Activated CD8-positive, alpha-beta memory T cell treated with anti-CD3 and anti-CD28 coated beads for 1 hour (primary cell): Measurements from ENCODE around the gene SRBD1.

Experiments used
- DNase-seq, 2 donors: peaks; one replicate each; pipeline ENCODE4 v3.0.0-alpha.2; 2020; ENCODE audit warnings: low read depth in 1 of 2; ENCODE audit errors: extremely low read depth in 1 of 2

SRBD1 gene

GRCh38 chr2:45484965-45485364 is 126.1 kb downstream of the SRBD1 start:
- no peak for DNase-seq

- no peak for DNase-seq
Measured at GRCh38 chr2:45483997-45484396, 127.1 kb downstream of the SRBD1 start.

DNA sequence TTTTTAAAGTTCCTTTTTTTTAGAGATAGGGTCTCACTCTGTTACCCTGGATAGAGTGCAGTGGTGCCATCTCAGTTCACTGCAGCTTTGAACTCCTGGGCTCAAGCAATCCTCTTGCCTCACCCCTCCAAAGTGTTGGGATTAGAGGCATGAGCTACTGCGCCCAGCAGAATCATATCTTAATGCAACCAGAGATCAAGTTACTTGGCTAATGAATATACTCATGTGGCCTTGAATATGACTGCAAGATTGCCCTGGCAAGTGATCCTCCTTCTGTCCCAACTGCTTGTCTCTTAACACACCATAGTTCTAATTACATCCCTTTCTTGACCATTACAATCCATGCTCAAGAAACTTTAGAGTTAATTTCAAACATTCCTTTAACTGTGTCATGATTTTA is 133.5 kb downstream of the SRBD1 start:
- no peak for DNase-seq

- no peak for DNase-seq
Measured at GRCh38 chr2:45470531-45470930, 140.5 kb downstream of the SRBD1 start.

DNA sequence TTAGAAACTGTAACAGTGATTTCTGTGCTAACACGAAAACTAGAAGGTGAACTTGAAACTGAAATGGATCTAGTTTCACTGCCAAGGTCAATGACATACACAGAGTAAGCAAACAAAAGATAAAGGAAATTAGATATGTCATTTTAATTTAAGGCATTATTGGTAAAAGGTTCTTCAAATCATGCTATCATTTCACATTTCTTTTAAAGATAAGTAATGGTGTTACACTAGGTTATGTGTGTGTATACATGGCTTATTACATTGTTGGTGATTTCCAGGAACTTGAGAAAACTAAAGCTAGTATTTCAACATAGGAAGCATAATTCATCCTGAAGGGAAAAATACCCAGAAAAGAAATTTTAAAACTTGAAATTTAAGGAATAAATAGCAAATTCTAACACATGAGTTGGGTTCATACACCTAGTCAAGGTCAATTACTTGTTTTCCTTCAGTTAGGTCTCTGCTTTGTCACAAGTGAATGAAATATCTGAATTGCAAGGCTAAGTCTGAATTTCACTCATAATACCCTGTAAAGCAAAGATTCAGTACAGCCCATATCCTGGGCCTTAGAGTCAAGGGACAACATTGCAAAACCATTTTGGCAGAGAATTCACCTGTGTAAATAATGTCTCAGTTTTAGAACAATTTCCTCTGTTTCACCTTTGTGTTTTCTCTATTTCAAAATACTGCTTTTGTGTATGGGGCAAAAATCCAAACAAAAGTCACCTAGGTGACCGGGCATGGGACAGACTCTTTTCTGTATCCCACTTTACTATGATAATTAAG is 141.6 kb downstream of the SRBD1 start:
- DNase-seq: no peak

DNA sequence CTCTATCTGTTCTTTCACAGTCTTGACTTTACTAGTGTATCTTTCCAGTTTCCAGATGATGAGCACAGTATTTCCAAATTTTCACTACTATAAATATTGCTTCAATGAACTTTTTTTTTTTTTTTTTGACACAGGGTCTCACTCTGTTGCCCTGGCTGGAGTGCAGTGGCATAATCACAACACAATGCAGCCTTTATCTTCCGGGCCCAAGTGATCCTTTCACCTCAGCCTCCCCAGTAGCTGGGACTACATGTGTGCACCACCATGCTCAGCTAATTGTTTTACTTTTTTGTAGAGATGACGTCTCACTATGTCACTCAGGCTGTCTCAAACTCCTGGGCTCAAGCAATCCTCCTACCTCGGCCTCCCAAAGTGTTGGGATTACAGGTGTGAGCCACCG is 142.8 kb downstream of the SRBD1 start:
- no peak for DNase-seq

DNA sequence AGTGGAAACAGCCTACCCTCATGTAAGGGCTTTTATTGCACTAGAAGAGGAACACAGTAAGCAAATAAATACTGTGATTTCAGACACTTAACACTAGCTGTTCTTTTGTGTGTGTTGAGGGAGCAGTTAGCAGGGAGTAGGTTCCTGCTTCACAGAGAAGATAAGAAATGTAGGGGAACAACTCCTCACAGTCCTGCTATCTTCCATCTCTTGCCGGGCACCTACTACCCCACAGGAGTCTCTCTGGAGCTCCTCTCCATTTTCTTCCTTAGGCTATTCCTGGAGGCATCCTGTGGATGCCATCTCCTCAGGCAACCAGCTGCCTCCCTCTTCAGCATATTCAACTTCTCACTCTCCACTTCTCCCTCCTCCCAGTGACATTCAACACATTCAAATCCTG is 145.0 kb downstream of the SRBD1 start:
- no peak for DNase-seq

- DNase-seq: no peak
Measured at GRCh38 chr2:45460825-45461224, 150.2 kb downstream of the SRBD1 start.

DNA sequence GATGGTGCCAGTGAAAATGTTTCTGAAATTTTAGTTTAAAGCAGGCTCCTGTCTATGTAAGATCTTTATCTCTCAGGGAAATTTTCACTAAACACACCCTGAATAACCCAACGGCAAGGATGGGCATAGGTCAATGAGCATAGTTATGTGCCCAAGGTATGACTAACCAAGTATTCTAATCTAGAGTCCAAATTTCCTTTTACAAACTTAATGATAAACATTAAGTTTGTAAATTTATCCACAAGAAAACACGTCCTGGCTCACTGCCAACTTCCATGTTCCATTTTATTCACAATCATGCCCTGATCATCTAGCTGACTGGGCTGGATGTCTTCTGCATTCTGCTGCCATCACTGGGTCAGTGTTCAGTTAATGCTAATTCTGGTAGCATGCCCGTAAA is 151.2 kb downstream of the SRBD1 start:
- no peak for DNase-seq

DNA sequence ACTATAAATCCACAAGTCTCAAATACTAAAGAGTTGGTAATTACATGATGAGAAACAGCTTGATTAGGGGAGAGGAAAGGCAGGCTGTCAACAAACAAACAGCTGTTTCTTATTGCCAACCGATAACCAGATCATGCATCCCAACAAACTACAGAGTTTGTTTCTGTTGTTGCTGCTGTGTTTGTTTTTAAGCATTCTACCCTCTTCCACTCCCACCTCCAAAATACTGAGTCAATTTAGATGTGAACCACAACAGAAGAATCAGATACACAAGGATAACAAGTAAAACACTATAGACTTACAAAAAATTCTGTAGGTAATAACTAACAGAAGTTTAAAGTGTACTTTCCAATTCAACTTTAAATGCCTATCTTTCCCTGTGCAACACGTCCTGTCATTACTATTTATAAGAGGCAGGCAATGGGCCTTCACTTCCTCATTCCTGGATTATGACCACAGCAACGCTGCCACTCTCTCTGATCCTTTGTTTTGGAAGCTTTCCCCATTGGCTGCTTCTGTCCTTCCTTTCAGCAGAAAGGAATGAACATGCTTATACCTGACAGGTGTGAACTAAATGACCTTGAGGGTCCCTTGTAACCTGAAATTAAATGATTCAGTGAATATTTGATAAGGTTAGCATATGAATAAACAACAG is 152.0 kb downstream of the SRBD1 start:
- DNase-seq: no peak

- no peak for DNase-seq
Measured at GRCh38 chr2:45457211-45457945, 153.7 kb downstream of the SRBD1 start.

DNA sequence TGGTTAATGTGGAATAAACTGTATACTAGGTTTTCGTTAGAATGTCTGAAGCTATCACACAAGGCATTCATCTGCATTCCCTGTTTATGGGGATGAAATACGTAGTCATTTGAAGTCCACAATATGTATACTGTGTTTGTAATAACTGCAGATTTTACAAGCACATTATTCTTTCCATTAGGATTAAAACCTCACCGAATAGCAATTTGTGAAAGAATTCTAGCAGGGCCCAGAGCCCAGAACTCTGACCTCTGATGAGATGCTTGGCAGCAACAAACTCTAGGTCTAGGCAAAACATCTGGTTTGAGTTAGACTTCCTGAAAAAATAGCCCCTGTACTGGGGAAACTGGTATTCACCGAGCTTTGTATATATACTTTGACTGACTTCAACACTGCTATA is 158.2 kb downstream of the SRBD1 start:
- no peak for DNase-seq

DNA sequence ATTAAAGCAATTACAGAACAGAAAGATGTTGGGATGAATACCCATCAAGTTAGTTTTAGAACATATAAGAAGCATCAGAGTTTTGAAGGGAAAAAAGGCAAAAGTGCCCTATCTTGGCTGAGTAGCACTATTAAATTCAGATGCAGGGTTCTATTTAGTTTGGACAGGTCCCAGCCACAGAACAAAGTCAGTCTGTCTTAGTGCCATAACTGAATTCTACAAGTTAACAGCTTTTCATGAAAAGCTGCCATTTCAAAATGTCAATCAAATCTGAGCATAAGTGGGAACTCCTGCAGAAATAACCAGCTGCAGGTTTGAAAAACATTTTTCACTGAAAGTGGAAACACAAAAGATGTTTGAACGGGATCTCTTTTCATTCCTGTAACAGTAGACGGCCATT is 160.4 kb downstream of the SRBD1 start:
- no peak for DNase-seq

GRCh38 chr2:45448217-45448616 is 162.8 kb downstream of the SRBD1 start:
- DNase-seq: no peak

GRCh38 chr2:45446016-45446415 is 165.1 kb downstream of the SRBD1 start:
- DNase-seq: no peak

- DNase-seq: no peak
Measured at GRCh38 chr2:45445037-45445436, 166.0 kb downstream of the SRBD1 start.

- DNase-seq: no peak
Measured at GRCh38 chr2:45443012-45443411, 168.1 kb downstream of the SRBD1 start.

- DNase-seq: no peak
Measured at GRCh38 chr2:45442026-45442425, 169.0 kb downstream of the SRBD1 start.

DNA sequence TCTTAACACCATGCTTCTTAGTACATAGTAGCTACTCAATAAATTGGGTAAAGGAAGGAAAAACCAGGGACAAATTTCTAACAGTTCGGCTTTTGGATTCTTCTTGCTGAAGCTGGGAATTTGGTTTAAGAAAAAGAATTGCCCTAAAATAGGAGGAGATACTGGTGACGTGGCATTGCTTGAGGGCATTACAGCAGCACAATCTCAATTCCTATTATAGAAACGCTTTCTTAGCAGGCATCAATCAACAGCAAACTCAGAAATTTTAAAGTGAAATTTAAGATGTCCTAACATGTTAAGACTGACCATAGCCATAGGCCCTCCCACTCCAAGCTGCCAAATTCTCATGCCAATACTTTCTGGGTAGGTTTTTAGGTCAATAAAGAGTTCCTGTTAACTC is 169.5 kb downstream of the SRBD1 start:
- DNase-seq: no peak

DNA sequence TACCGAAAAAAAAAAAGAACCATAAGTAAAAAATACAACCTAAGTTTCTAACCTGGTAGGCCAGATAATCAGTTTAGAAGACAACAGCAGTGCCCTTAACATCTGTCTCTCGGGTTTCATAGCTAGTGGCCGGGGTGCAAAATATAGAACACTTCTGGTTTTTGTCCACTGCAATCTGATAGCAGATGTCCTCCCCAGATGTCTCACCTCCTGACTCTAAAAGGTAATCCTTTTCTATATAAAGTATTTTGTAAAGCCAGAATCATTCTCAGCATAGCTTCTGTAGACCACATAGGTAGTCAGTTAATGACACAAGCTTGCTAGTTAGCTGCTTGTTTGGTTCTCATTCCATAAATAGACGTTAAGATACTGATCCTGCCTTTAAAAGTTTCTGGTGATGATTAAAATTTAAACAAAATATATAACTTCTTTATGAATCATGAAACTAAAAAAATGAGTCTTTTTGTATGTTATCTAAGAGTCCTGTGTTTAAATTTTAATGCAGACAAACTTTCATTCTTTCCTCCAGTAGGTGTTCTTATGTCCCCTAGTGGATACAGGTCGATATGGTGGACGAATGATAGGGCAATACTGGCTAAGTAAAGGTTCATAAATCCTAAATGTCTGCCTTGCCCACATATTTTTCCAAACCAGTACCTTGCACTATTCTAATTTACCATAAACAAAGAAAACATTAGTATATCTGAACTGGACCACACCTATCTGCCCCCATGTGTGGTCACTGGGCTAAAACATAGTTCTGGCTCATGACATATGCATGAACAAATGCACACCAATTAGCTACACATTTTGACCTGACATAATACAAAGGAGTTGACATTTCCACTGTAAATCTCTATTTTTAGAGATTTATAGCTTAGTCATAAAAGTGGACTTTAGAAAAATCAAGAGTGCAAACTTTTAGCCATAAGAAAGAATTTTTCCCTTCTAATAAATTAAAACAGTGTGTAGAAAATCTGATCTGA is 171.0 kb downstream of the SRBD1 start:
- DNase-seq: no peak
